Measurements from ENCODE around the gene PMP22. TPM values are rescaled to one million over a fixed set of nuclear protein-coding genes. Genes with fewer than 3 reads are reported as not detected.

The PMP22 gene
- under 1 TPM in 1 of 2 donors, not detected in 1; 0.36 TPM for total RNA-seq

DNA sequence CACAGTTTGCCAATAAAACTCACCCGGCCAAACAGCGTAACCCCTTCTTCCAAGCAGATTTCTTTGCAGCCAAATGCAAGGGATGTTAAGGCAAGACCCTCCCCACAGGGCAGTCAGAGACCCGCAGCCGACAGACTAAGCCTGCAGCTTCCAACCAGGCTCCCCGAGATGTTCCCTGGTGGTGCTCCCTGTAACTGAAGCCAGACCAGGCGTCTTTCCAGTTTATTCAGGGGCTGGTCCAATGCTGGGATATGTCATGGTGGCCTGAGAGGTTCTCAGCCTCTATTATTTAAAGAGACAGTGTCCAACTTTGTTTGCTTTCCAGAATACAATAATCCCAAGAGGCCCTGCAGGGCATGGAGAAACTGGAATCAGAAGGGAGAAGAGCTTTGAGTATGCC lies at the start of gene PMP22:
TSS of gene PMP22 (minus strand) at position 196 of the 400 bp plus-strand sequence. CDS start 4,599 bp downstream, outside the sequence.
- H3K4me3 Mint-ChIP-seq = no peak within 1 kb of the TSS
- no peak within 1 kb of the TSS for H3K27ac Mint-ChIP-seq
- peaks cover 41 to 62% of the 10 kb centered on the region in 2 donors for H3K27me3 Mint-ChIP-seq
- no peak for DNase-seq (ENCODE audit: low spot score)
- H3K4me1 Mint-ChIP-seq (ENCODE audit: low read depth in 2 of 2) = peaks cover 5 to 6% of the 10 kb centered on the region in 2 donors
- no peak for ATAC-seq
- no peaks in the 10 kb centered on the region for H3K9me3 Mint-ChIP-seq
- no peaks in the 10 kb centered on the region for H3K36me3 Mint-ChIP-seq

DNA sequence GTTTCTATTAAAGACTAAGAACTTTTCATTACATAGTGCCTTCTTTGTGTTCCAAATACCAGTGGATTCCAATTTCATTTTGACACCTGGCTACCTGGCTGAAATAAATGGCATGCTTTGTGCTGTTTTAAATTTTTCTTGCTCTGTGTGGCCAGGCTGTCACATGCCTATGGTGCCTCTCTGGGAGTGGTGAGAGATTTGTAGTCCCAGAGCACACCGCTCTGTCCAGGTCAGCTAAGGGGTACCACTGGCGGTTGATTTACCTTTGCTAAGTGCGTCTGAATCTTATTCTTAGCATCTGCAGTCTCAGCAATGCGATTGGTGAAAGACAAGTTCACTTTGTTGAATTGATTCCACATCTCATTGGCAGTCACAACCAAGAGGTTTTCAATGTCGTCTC lies 46.9 kb upstream of the PMP22 start:
- no peak overlapping the region for H3K4me3 Mint-ChIP-seq

DNA sequence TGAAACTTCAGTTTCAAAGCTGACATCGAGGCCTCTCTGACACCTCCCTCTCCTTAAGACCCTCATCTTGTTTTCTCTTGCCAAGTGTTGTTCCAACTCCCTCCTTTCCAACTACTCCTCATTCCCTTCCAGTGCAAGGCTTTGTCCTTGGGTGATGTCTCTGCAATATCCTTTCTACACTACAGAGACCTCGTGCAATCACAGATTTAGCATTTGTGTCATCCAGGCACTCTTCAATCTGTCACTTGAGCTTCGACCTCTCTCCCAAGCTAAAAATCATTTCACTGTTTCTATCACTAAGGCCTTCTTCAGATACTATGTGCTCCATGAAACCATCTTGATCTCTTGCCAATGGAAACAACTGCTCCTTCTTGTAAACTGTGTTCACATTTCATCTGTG lies 44.7 kb upstream of the PMP22 start:
- Mint-ChIP-seq H3K4me3 (no peak overlapping the region), H3K4me1 (ENCODE audit: low read depth in 2 of 2) (no peaks in the 10 kb centered on the region), H3K36me3 (no peaks in the 10 kb centered on the region), H3K27me3 (peaks cover 8% of the 10 kb centered on the region in 2 donors), H3K27ac (no peak overlapping the region), H3K9me3 (no peaks in the 10 kb centered on the region)
- ATAC-seq (no peak), DNase-seq (ENCODE audit: low spot score) (no peak)

More for the DNA sequence above, 46.9 kb upstream of the PMP22 start:
- ATAC-seq (no peak), DNase-seq (ENCODE audit: low spot score) (no peak)
- Mint-ChIP-seq H3K27me3 (peaks cover 12 to 18% of the 10 kb centered on the region in 2 donors), H3K9me3 (no peaks in the 10 kb centered on the region), H3K27ac (no peak overlapping the region), H3K4me1 (ENCODE audit: low read depth in 2 of 2) (no peaks in the 10 kb centered on the region), H3K36me3 (no peaks in the 10 kb centered on the region)

DNA sequence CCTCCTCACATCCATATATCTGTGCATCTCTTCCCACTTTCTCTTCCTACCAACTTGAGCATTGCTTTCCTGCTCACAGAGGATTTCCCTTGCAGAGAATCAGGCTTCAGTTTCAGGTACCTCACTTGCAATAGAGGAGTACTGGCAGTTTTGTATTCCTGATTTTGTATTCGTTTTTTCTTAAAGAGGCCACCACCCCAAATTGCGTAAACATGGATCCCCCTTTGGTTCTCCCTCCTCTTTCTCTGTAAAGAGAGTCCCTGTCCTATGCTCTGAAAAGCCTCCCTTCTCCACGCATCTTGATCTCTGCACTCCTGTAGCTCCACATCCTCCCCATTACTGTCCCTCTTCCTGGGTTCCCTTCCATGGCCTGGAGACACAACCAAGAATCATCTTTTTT lies 44.1 kb upstream of the PMP22 start:
- H3K9me3 Mint-ChIP-seq = no peaks in the 10 kb centered on the region
- DNase-seq (ENCODE audit: low spot score) (no peak), ATAC-seq (no peak)
- H3K27me3 Mint-ChIP-seq = peaks cover 3 to 6% of the 10 kb centered on the region in 2 donors
- H3K27ac Mint-ChIP-seq = no peak overlapping the region
- no peaks in the 10 kb centered on the region for H3K36me3 Mint-ChIP-seq
- H3K4me1 Mint-ChIP-seq (ENCODE audit: low read depth in 2 of 2) = no peaks in the 10 kb centered on the region
- H3K4me3 Mint-ChIP-seq = no peak overlapping the region

DNA sequence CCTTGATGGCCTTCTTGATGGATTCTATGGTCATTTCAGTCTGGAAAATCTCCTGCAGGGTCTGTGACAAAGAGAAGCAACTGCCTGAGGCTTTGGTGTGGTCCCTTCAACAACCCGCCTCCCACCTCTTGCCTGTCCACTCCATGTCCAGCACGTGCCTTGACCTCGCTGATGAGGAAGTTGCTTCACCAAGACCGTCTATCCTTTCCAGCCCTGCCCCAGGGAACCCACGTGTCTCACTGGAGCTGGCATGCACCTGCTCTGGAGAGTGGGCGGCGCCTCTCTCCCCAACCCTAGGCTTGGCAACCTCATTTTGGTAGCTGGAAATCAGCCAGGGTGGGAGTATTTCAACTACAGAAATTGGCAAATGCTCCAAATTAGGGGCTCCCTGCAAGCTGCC lies 43.6 kb upstream of the PMP22 start:
- no peak overlapping the region for H3K27ac Mint-ChIP-seq
- H3K27me3 Mint-ChIP-seq = peaks cover under 1 to 5% of the 10 kb centered on the region in 2 donors
- no peaks in the 10 kb centered on the region for H3K36me3 Mint-ChIP-seq
- no peaks in the 10 kb centered on the region for H3K4me1 Mint-ChIP-seq (ENCODE audit: low read depth in 2 of 2)
- ATAC-seq (no peak), DNase-seq (ENCODE audit: low spot score) (no peak)
- H3K9me3 Mint-ChIP-seq = no peaks in the 10 kb centered on the region
- no peak overlapping the region for H3K4me3 Mint-ChIP-seq

DNA sequence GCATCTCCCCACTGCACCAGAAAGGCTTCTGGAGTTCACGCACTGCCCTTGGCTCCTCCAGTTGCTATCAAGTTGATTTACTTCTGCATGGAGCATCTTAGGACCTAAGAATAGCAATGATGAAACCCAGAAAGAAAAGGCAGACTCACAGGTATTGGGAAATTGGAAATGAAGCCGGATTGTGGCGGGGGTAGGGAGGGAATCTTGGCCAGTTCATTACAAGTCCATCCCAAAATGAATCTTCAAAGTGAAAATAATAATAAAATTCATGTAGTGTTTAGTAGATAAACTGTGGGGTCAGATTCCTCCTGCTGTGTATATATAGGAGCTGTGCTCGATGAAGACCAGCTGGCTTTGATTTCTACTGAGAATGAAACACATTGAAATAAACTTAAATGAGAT lies 42.6 kb upstream of the PMP22 start:
- DNase-seq (ENCODE audit: low spot score) (no peak), ATAC-seq (no peak)
- Mint-ChIP-seq H3K36me3 (no peaks in the 10 kb centered on the region), H3K27me3 (peaks cover 9% of the 10 kb centered on the region in 2 donors), H3K27ac (no peak overlapping the region), H3K9me3 (no peaks in the 10 kb centered on the region), H3K4me1 (ENCODE audit: low read depth in 2 of 2) (no peaks in the 10 kb centered on the region), H3K4me3 (no peak overlapping the region)

DNA sequence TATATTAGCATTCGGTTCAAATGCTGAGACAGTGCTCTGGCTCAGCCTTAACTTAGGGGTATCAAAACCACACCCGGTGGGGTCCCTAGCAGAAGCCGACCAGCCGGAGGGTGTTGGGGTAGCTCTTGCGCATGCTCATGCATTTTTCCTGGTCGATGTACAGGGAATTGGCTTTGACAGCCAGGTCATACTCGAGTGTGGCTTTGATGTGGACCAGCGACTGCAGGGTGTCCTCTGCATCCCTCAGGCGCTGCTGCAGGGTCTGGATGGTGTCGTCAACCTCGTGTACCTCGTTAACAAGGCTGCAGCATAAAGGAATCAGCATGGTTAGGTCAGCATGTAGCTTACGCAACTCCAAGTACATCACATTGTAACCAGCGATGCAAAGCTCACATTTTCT lies 38.7 kb upstream of the PMP22 start:
- H3K9me3 Mint-ChIP-seq = no peaks in the 10 kb centered on the region
- DNase-seq (ENCODE audit: low spot score) = no peak
- peaks cover 14 to 17% of the 10 kb centered on the region in 2 donors for H3K27me3 Mint-ChIP-seq
- no peak overlapping the region for H3K27ac Mint-ChIP-seq
- no peak for ATAC-seq
- H3K36me3 Mint-ChIP-seq = no peaks in the 10 kb centered on the region
- no peak overlapping the region for H3K4me3 Mint-ChIP-seq
- H3K4me1 Mint-ChIP-seq (ENCODE audit: low read depth in 2 of 2) = no peaks in the 10 kb centered on the region

DNA sequence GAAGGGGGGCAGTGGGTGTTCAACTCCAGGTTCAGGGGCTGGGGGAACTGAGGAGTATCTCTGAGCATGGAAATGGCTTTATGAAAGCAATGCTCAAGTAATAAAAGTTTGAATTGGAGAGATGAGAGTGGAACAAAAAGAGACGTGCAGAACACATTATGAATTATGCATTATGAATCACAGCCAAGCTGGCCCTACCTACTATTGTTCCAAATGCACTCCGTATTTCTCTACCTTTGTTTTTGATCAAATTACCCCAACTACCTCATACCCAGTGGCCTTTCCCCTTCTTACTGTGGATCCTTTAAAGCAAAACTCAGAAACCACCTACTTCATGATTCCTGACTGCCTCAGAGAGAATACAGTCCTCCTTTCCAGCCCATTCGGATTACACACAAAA lies 38.1 kb upstream of the PMP22 start:
- Mint-ChIP-seq H3K27me3 (peaks cover 14 to 17% of the 10 kb centered on the region in 2 donors), H3K36me3 (no peaks in the 10 kb centered on the region), H3K27ac (no peak overlapping the region), H3K4me1 (ENCODE audit: low read depth in 2 of 2) (no peaks in the 10 kb centered on the region), H3K4me3 (no peak overlapping the region), H3K9me3 (no peaks in the 10 kb centered on the region)
- no peak for DNase-seq (ENCODE audit: low spot score)
- ATAC-seq = no peak

DNA sequence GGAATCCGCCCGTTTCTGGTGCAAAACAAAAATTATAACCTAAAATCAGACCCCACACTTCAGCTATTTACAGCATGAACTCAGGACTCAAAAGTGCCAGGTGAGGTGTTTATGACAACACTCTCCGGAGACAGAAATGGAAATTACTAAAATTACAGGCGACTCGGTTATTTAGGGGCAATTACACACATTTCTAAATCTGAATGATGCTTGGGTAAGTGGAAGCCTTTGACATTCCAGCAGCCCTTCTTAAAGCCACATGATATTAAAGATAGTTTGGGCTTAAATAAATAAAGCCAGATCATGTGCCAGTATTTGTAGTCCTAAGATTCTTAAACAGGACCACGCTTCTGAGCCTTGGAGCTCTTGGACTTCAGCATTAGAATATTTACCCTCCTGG lies 36.7 kb upstream of the PMP22 start:
- Mint-ChIP-seq H3K9me3 (no peaks in the 10 kb centered on the region), H3K27ac (no peak overlapping the region), H3K27me3 (peaks cover 14 to 17% of the 10 kb centered on the region in 2 donors), H3K4me1 (ENCODE audit: low read depth in 2 of 2) (no peaks in the 10 kb centered on the region), H3K36me3 (no peaks in the 10 kb centered on the region), H3K4me3 (no peak overlapping the region)
- no peak for DNase-seq (ENCODE audit: low spot score)
- no peak for ATAC-seq

DNA sequence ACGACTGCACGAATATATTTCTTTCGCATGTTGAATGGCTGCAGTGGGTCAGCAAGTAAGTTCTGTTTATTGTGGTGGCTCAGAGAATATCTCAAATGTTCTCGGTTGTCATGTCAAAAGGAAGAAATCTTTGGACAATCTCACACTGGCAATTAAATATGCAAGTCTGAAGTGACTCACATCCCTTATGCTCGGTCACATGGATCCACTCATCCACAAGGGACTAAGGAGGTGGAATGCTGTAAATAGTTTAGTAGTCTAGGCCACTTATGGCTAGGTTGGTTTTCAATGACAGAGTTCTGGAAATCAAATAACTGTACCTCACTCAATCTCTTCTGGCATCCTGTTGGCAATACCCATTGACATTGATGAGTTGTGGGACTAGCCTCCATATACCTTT lies 33.0 kb upstream of the PMP22 start:
- Mint-ChIP-seq H3K4me1 (ENCODE audit: low read depth in 2 of 2) (no peaks in the 10 kb centered on the region), H3K36me3 (no peaks in the 10 kb centered on the region), H3K4me3 (no peak overlapping the region), H3K27me3 (peaks cover 12% of the 10 kb centered on the region in 2 donors), H3K27ac (no peak overlapping the region), H3K9me3 (no peaks in the 10 kb centered on the region)
- ATAC-seq = no peak
- DNase-seq (ENCODE audit: low spot score) = no peak

DNA sequence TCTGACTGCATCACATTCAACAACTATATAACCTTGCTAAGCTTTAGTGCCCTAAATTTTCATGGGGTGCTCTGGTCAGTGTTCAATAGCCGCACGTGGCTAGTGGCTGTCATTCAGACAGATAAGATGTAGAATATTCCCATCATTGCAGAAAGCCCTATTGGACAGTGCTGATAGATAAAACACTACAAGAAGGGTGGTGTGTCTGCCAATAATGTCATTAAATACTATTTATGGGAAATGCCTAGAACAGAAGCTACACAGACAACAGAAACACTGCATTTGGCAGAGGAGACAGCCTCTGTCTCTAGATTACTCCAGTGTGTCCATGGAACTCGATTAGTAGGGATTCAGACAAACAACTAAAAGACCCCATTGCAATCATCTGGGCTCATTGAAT lies 28.4 kb upstream of the PMP22 start:
- peaks cover 25 to 36% of the 10 kb centered on the region in 2 donors for H3K27me3 Mint-ChIP-seq
- no peaks in the 10 kb centered on the region for H3K36me3 Mint-ChIP-seq
- DNase-seq (ENCODE audit: low spot score) (no peak), ATAC-seq (no peak)
- H3K9me3 Mint-ChIP-seq = no peaks in the 10 kb centered on the region
- no peaks in the 10 kb centered on the region for H3K4me1 Mint-ChIP-seq (ENCODE audit: low read depth in 2 of 2)
- no peak overlapping the region for H3K27ac Mint-ChIP-seq
- H3K4me3 Mint-ChIP-seq = no peak overlapping the region

DNA sequence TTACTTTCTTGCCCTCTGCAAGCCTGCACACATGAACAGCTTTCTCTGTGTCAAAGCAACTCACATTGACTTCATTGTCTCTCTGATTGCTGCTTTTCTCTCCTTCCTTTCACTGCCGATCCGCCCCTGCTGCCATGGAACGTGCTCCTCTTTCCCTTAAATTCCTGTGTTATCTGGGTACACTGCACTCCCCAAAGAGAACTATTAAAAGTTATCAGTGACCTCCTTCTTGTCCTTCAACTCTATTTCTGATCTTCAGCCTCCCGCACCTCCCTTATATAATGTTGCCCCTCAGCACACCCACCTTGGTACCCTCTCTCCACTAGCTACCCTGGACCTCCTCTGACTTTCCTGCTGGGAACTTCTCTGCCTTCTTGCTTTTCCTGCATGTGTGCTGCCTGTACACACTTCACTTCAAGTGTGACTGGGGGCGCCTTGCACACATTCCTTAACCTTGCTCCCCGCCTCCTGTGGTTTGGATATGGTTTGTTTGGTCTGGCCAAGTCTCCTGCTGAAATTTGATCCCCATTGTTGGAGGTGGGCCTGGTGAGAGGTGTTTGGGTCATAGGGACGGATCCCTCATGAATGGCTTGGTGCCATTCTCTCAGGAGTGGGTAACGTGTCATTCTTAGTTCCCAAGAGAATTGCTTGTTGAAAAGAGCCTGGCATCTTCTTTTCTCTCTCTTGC lies 26.7 kb upstream of the PMP22 start:
- Mint-ChIP-seq H3K4me3 (no peak overlapping the region), H3K4me1 (ENCODE audit: low read depth in 2 of 2) (no peaks in the 10 kb centered on the region), H3K27ac (no peak overlapping the region), H3K36me3 (no peaks in the 10 kb centered on the region), H3K9me3 (no peaks in the 10 kb centered on the region), H3K27me3 (peaks cover 38 to 51% of the 10 kb centered on the region in 2 donors)
- ATAC-seq (no peak), DNase-seq (ENCODE audit: low spot score) (no peak)

DNA sequence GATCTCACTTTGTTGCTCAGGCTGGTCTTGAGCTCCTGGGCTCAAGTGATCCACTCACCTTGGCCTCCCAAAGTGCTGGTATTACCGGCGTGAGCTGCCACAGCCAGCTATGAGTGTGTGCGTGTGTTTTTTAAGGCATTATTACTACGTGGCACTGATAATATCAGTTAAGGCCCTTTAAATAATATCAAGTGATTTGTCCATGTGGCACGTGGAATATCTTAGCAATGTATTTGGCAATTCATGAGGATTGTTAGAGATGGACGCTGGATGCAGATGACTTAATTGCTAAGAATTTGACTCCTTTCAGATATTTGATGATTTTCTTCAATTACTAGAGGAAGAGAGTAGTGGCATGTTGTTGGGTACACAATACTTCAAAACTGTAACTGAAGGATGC lies 25.5 kb upstream of the PMP22 start:
- no peaks in the 10 kb centered on the region for H3K9me3 Mint-ChIP-seq
- H3K27me3 Mint-ChIP-seq = peaks cover 38 to 51% of the 10 kb centered on the region in 2 donors
- no peak overlapping the region for H3K4me3 Mint-ChIP-seq
- ATAC-seq = no peak
- H3K36me3 Mint-ChIP-seq = no peaks in the 10 kb centered on the region
- no peak for DNase-seq (ENCODE audit: low spot score)
- no peak overlapping the region for H3K27ac Mint-ChIP-seq
- no peaks in the 10 kb centered on the region for H3K4me1 Mint-ChIP-seq (ENCODE audit: low read depth in 2 of 2)

DNA sequence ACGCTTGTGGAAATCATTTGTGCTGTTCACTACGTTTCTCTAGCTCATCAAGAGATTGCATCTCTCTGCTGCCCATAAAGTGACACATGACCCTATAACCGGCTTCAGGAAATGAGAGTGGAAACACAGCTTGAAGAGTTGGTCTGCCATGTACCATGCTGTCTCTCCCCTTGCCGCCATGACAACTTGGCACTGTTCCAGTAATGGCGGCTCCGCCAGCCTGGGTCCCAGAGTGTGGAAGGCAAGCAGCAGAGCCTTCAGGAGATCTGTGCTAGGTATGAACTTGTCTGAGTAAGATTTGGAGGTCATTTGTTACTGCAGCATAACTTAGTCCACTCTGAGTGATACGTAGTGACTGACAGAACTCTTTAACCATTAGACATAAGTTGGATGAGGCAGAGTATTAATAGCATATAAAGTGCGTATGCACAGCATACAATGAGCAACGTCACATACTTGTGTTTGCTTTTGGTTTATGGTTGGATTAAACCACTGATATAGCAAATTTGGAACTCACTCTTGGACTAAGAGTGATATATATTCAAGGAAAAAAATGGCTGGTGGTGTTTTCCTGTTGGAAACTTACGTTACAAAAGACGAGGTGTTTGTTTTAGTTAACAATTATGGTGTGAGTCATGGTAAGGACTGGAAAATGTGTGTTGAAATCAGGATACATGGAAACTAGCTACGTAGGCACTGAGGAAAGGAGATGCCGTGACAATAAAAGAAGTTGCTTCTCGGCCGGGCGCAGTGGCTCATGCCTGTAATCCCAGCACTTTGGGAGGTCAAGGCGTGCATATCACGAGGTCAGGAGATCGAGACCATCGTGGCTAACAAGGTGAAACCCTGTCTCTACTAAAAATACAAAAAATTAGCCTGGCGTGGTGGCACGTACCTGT lies 24.4 kb upstream of the PMP22 start:
- no peak overlapping the region for H3K4me3 Mint-ChIP-seq
- H3K9me3 Mint-ChIP-seq = no peaks in the 10 kb centered on the region
- H3K27ac Mint-ChIP-seq = no peak overlapping the region
- H3K27me3 Mint-ChIP-seq = peaks cover 41 to 58% of the 10 kb centered on the region in 2 donors
- DNase-seq (ENCODE audit: low spot score) = no peak
- no peaks in the 10 kb centered on the region for H3K4me1 Mint-ChIP-seq (ENCODE audit: low read depth in 2 of 2)
- H3K36me3 Mint-ChIP-seq = no peaks in the 10 kb centered on the region
- no peak for ATAC-seq
